GM23338 (cell line): ENCODE results near the gene TMEM250. TPM values are rescaled to one million over a fixed set of nuclear protein-coding genes. Genes with fewer than 3 reads are reported as not detected.

ENCODE experiments used
- ATAC-seq: fragments of 200-7000 bp; cut with Tn5 transposase; 3 replicates; pipeline ENCODE4 v1.9.1; 2020
- DNase-seq: peaks from one replicate; pipeline ENCODE4 v3.0.0-alpha.2; 2015; ENCODE audit warnings: low spot score
- H2AFZ ChIP-seq: fragments of 200-600 bp; sonication (generic); 2 replicates; pipeline ENCODE4 v1.8.0; 2016; ENCODE audit warnings: antibody characterized with exemption, mild to moderate bottlenecking, moderate library complexity
- H3F3A ChIP-seq: fragments of 200-600 bp; sonication (generic); replicated peaks from 2 replicates; pipeline ENCODE4 v1.8.0; 2017; ENCODE audit warnings: antibody characterized with exemption, mixed run types, low read depth
- H3K27ac ChIP-seq: fragments of 200-600 bp; sonication (generic); 2 replicates; pipeline ENCODE4 v1.6.1; 2016; ENCODE audit warnings: low read depth
- H3K27me3 ChIP-seq: fragments of 200-600 bp; sonication (generic); 2 replicates; pipeline ENCODE4 v1.8.0; 2016; ENCODE audit warnings: mild to moderate bottlenecking, mixed run types, moderate library complexity; ENCODE audit not compliant: insufficient read depth
- H3K36me3 ChIP-seq: fragments of 200-600 bp; sonication (generic); 2 replicates; pipeline ENCODE4 v1.8.0; 2016; ENCODE audit warnings: mild to moderate bottlenecking; ENCODE audit not compliant: insufficient read depth
- H3K4me1 ChIP-seq: fragments of 200-600 bp; sonication (generic); 2 replicates; pipeline ENCODE4 v1.8.0; 2016; ENCODE audit warnings: mild to moderate bottlenecking, moderate library complexity; ENCODE audit not compliant: insufficient read depth
- H3K4me2 ChIP-seq: fragments of 200-600 bp; sonication (generic); 2 replicates; pipeline ENCODE4 v1.7.1; 2017; ENCODE audit warnings: mixed run types
- H3K4me3 ChIP-seq: fragments of 200-600 bp; sonication (generic); 2 replicates; pipeline ENCODE4 v1.6.1; 2016; ENCODE audit warnings: mixed run types
- H3K79me2 ChIP-seq: fragments of 200-600 bp; sonication (generic); replicated peaks from 2 replicates; pipeline ENCODE4 v1.8.0; 2017; ENCODE audit warnings: mild to moderate bottlenecking; ENCODE audit not compliant: insufficient read depth
- H3K9me2 ChIP-seq: fragments of 200-600 bp; sonication (generic); 2 replicates; pipeline ENCODE4 v1.8.0; 2017; ENCODE audit not compliant: insufficient read depth
- H4K20me1 ChIP-seq: fragments of 200-600 bp; sonication (generic); replicated peaks from 2 replicates; pipeline ENCODE4 v1.8.0; 2017; ENCODE audit warnings: mild to moderate bottlenecking; ENCODE audit not compliant: insufficient read depth
- H3K27ac Mint-ChIP-seq: 2 replicates; pipeline ENCODE4 v1.8.0; 2020; ENCODE audit warnings: inconsistent platforms, mild to moderate bottlenecking, moderate library complexity, mixed read lengths
- H3K27me3 Mint-ChIP-seq: 3 replicates; pipeline ENCODE4 v1.8.0; 2022; ENCODE audit warnings: low read depth, mild to moderate bottlenecking, moderate library complexity, mixed read lengths, inconsistent platforms; ENCODE audit not compliant: insufficient read depth, poor library complexity
- H3K36me3 Mint-ChIP-seq: 3 replicates; pipeline ENCODE4 v1.8.0; 2021; ENCODE audit warnings: low read depth, mild to moderate bottlenecking, inconsistent platforms, moderate library complexity, mixed read lengths
- H3K4me1 Mint-ChIP-seq: 3 replicates; pipeline ENCODE4 v1.8.0; 2020; ENCODE audit warnings: mild to moderate bottlenecking, inconsistent platforms, mixed read lengths
- H3K4me3 Mint-ChIP-seq: 3 replicates; pipeline ENCODE4 v1.8.0; 2021; ENCODE audit warnings: moderate library complexity, mild to moderate bottlenecking, inconsistent platforms, mixed read lengths
- H3K9me3 Mint-ChIP-seq: 3 replicates; pipeline ENCODE4 v1.8.0; 2020; ENCODE audit warnings: moderate library complexity, mild to moderate bottlenecking, inconsistent platforms, mixed read lengths
- CREB1 ChIP-seq: fragments of 250-450 bp; sonication (Bioruptor Pico); IDR thresholded peaks from 2 replicates; pipeline ENCODE4 v1.5.0; 2020; ENCODE audit warnings: low read depth, mild to moderate bottlenecking, moderate library complexity
- EZH2phosphoT487 ChIP-seq: fragments of 200-600 bp; sonication (generic); IDR thresholded peaks from one replicate; pipeline ENCODE4 v1.8.1; 2018; ENCODE audit warnings: antibody characterized with exemption; ENCODE audit not compliant: unreplicated experiment
- JUNB ChIP-seq: IDR thresholded peaks from one replicate; pipeline ENCODE4 v1.6.1; 2016; ENCODE audit warnings: antibody characterized with exemption; ENCODE audit not compliant: unreplicated experiment
- NANOG ChIP-seq: IDR thresholded peaks from 2 replicates; pipeline ENCODE4 v1.6.1; 2016; ENCODE audit warnings: antibody characterized with exemption, borderline replicate concordance
- POLR2AphosphoS5 ChIP-seq: IDR thresholded peaks from 2 replicates; pipeline ENCODE4 v1.6.1; 2016; ENCODE audit warnings: antibody characterized with exemption, low read depth
- STAT1 ChIP-seq: IDR thresholded peaks from one replicate; pipeline ENCODE4 v1.6.1; 2016; ENCODE audit warnings: antibody characterized with exemption; ENCODE audit not compliant: unreplicated experiment
- ZNF114 ChIP-seq: fragments of 250-450 bp; sonication (Bioruptor Pico); IDR thresholded peaks from 2 replicates; pipeline ENCODE4 v1.5.0; 2020; ENCODE audit warnings: mild to moderate bottlenecking, moderate library complexity
- ZNF331 ChIP-seq: fragments of 250-450 bp; sonication (Bioruptor Pico); IDR thresholded peaks from 2 replicates; pipeline ENCODE4 v1.5.0; 2020; ENCODE audit warnings: low read depth, mild to moderate bottlenecking, moderate library complexity
- ZNF462 ChIP-seq: fragments of 250-450 bp; sonication (Bioruptor Pico); IDR thresholded peaks from 2 replicates; pipeline ENCODE4 v1.5.0; 2020; ENCODE audit warnings: mild to moderate bottlenecking, moderate library complexity
- polyA plus RNA-seq: library from polyadenylated mRNA; unstranded; fragments of >200 nt; fragmentation: Nextera tagmentation; extraction: Ambion mirVana; gene quantifications from 2 replicates; pipeline ENCODE4 v1.2.1, GENCODE V29; 2016
- total RNA-seq: library from RNA; depleted of rRNA; stranded (reverse); fragments of >200 nt; shearing (Covaris generic); gene quantifications from 2 replicates; pipeline ENCODE4 v1.2.3, GENCODE V29; 2014

Gene TMEM250
- total and polyA plus RNA-seq, 2 experiments from 2014 or later = 12.2 to 39.2 TPM

DNA sequence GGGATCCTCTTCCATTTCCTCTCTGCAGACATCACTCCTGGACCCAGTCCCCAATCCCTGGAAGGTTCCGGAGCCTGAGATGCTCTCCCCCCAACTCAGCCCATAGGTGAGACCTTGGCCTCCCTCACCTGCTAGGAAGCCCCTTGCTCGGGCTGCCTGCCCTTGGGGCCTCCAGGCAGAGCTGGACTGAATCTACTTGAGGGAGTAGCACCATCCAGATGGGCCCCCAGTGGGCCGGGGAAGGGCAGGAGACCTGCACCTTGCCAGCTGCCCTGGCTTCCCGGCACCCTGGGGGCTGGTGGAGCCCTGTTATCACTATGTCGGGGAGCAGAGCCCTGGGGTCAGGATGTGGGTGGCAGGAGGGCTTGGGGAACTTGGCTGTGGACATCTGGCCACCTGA, 26.9 kb upstream of the TMEM250 start:
- Histone ChIP-seq H3K4me3 (no peak overlapping the region), H3F3A (no peaks in the 10 kb centered on the region), H3K4me2 (no peak overlapping the region), H3K79me2 (no peaks in the 10 kb centered on the region), H3K9me2 (no peaks in the 10 kb centered on the region), H3K4me1 (peaks cover 9% of the 10 kb centered on the region), H4K20me1 (no peaks in the 10 kb centered on the region), H3K36me3 (no peaks in the 10 kb centered on the region), H3K27me3 (no peaks in the 10 kb centered on the region), H2AFZ (no peak overlapping the region), H3K27ac (no peak overlapping the region)
- Mint-ChIP-seq H3K36me3 (no peaks in the 10 kb centered on the region), H3K4me1 (peaks cover 13% of the 10 kb centered on the region), H3K9me3 (no peaks in the 10 kb centered on the region; the same call in 2 of the 3 replicates), H3K4me3 (no peak overlapping the region), H3K27me3 (peaks cover 10% of the 10 kb centered on the region), H3K27ac (no peak overlapping the region)
- ATAC-seq (no peak), DNase-seq (no peak)
- no peak for TF ChIP-seq STAT1
- TF ChIP-seq EZH2phosphoT487 = no peak
- TF ChIP-seq ZNF331 = no peak
- no peak for TF ChIP-seq NANOG
- no peak for TF ChIP-seq CREB1 (CRISPR knock-in tag)
- no peak for TF ChIP-seq ZNF462 (CRISPR knock-in tag)
- no peak for TF ChIP-seq ZNF114 (CRISPR knock-in tag)
- no peak for TF ChIP-seq POLR2AphosphoS5
- no peak for TF ChIP-seq JUNB
